H1 (cell line): ENCODE results near the gene STAC. TPM values are rescaled to one million over a fixed set of nuclear protein-coding genes. Genes with fewer than 3 reads are reported as not detected.

Experiments used
- CTCF ChIA-PET: fragments of 300-600 bp; sonication (Branson Sonifier 250); formaldehyde crosslinking; loops from one replicate; lab custom pipeline; 2021; ENCODE audit not compliant: partially characterized antibody; lab: Charles Lee
- POLR2A ChIA-PET: fragments of 300-600 bp; sonication (Branson Sonifier 250); formaldehyde crosslinking; loops from one replicate; lab custom pipeline; 2021; ENCODE audit warnings: inconsistent platforms; ENCODE audit not compliant: partially characterized antibody; lab: Charles Lee
- DNase-seq, 2 experiments: peaks; one replicate each; pipeline versions ENCODE4 v3.0.0 to v3.0.0-alpha.2; 2010 to 2022; ENCODE audit warnings: low spot score in 2 of 2, low read depth in 1 of 2, mixed read lengths in 1 of 2
- FAIRE-seq: peaks from 2 replicates; lab custom pipeline; 2011; peaks lifted over from hg19 to GRCh38; lab: Jason Lieb, UNC
- H2AFZ ChIP-seq: 2 replicates; pipeline ENCODE4 v1.8.1; 2012; ENCODE audit warnings: low read length, inconsistent platforms
- H2AK5ac ChIP-seq: 2 replicates; pipeline ENCODE4 v1.6.1; 2013; ENCODE audit warnings: low read depth, low read length
- H2BK120ac ChIP-seq: replicated peaks from 2 replicates; pipeline ENCODE3; 2013; ENCODE audit warnings: low read depth, low read length, inconsistent platforms
- H2BK12ac ChIP-seq: 2 replicates; pipeline ENCODE4 v1.6.1; 2013; ENCODE audit warnings: low read depth, low read length
- H2BK15ac ChIP-seq: 2 replicates; pipeline ENCODE4 v1.6.1; 2013; ENCODE audit warnings: low read length
- H2BK20ac ChIP-seq: 2 replicates; pipeline ENCODE4 v1.6.1; 2013; ENCODE audit warnings: low read length
- H2BK5ac ChIP-seq: 2 replicates; pipeline ENCODE4 v1.6.1; 2013; ENCODE audit warnings: low read depth, low read length
- H3K14ac ChIP-seq: 2 replicates; pipeline ENCODE4 v1.6.1; 2013; ENCODE audit warnings: inconsistent platforms; ENCODE audit not compliant: insufficient read length
- H3K18ac ChIP-seq: 2 replicates; pipeline ENCODE4 v1.6.1; 2013; ENCODE audit warnings: low read length; ENCODE audit errors: extremely low read depth
- H3K23ac ChIP-seq: 2 replicates; pipeline ENCODE4 v1.6.1; 2013; ENCODE audit warnings: inconsistent platforms; ENCODE audit not compliant: insufficient read length
- H3K23me2 ChIP-seq: 2 replicates; pipeline ENCODE4 v1.6.1; 2013; ENCODE audit warnings: low read depth, low read length
- H3K27ac ChIP-seq: 2 replicates; pipeline ENCODE4 v1.6.1; 2011; ENCODE audit warnings: low read depth, low read length, inconsistent platforms
- H3K27me3 ChIP-seq, 4 experiments: replicated peaks in 1 of 4; 1 replicate in 1 of 4; 2 replicates in 3 of 4; pipeline versions ENCODE4 v1.6.1 to v1.8.1; 2011 to 2013; ENCODE audit warnings: low read length in 3 of 4, mild to moderate bottlenecking in 3 of 4, inconsistent platforms in 2 of 4, mixed read lengths in 2 of 4, moderate library complexity in 1 of 4; ENCODE audit not compliant: control insufficient read depth in 3 of 4, insufficient read depth in 3 of 4; ENCODE audit errors: extremely low read depth in 1 of 4
- H3K36me3 ChIP-seq, 4 experiments: 2 replicates each; pipeline versions ENCODE4 v1.6.1 to v1.8.1; 2011 to 2013; ENCODE audit warnings: mild to moderate bottlenecking in 4 of 4, low read length in 3 of 4, moderate library complexity in 2 of 4, control low read depth in 1 of 4, inconsistent platforms in 1 of 4; ENCODE audit not compliant: insufficient read depth in 4 of 4, control insufficient read depth in 2 of 4
- H3K4ac ChIP-seq: replicated peaks from 2 replicates; pipeline ENCODE3; 2013; ENCODE audit warnings: low read length, low read depth, mixed read lengths, inconsistent platforms; ENCODE audit not compliant: insufficient read length
- H3K4me1 ChIP-seq, 4 experiments: replicated peaks in 1 of 4; 1 replicate in 1 of 4; 2 replicates in 3 of 4; pipeline versions ENCODE4 v1.6.1 to v1.8.1; 2011 to 2013; ENCODE audit warnings: low read length in 3 of 4, inconsistent platforms in 2 of 4, mixed read lengths in 1 of 4; ENCODE audit not compliant: insufficient read depth in 4 of 4, control insufficient read depth in 3 of 4
- H3K4me2 ChIP-seq, 2 experiments: 2 replicates each; pipeline versions ENCODE4 v1.6.1 to v1.8.1; 2011 to 2013; ENCODE audit warnings: low read depth in 2 of 2, low read length in 2 of 2, control low read depth in 1 of 2, inconsistent platforms in 1 of 2, mild to moderate bottlenecking in 1 of 2; ENCODE audit not compliant: insufficient read depth in 1 of 2
- H3K4me3 ChIP-seq, 4 experiments: fragments of 200-600, 300-600 bp in 1 of 4; sonication (generic), shearing (Covaris generic), sonication (Bioruptor Twin) in 1 of 4; 2 replicates each; pipeline versions ENCODE4 v1.5.1 to v1.8.1; 2011 to 2016; ENCODE audit warnings: low read length in 4 of 4, low read depth in 3 of 4, control low read depth in 2 of 4, inconsistent platforms in 2 of 4, mild to moderate bottlenecking in 2 of 4, mixed read lengths in 1 of 4, moderate library complexity in 1 of 4; ENCODE audit not compliant: insufficient read depth in 2 of 4; ENCODE audit errors: extremely low read depth in 1 of 4
- H3K56ac ChIP-seq: replicated peaks from 2 replicates; pipeline ENCODE3; 2013; ENCODE audit warnings: low read depth, mild to moderate bottlenecking, mixed read lengths, low read length, inconsistent platforms; ENCODE audit not compliant: insufficient read length
- H3K79me1 ChIP-seq: 2 replicates; pipeline ENCODE4 v1.6.1; 2013; ENCODE audit warnings: low read depth, low read length, control low read depth
- H3K79me2 ChIP-seq, 2 experiments: 2 replicates each; pipeline versions ENCODE4 v1.6.1 to v1.8.1; 2012 to 2013; ENCODE audit warnings: low read length in 2 of 2, mild to moderate bottlenecking in 2 of 2, inconsistent platforms in 1 of 2; ENCODE audit not compliant: insufficient read depth in 2 of 2, control insufficient read depth in 1 of 2
- H3K9ac ChIP-seq, 4 experiments: replicated peaks in 1 of 4; 1 replicate in 1 of 4; 2 replicates in 3 of 4; pipeline versions ENCODE4 v1.6.1 to v1.8.1; 2011 to 2013; ENCODE audit warnings: low read depth in 3 of 4, low read length in 3 of 4, control low read depth in 2 of 4, mild to moderate bottlenecking in 2 of 4, moderate library complexity in 2 of 4, inconsistent platforms in 1 of 4; ENCODE audit errors: extremely low read depth in 1 of 4
- H3K9me3 ChIP-seq, 2 experiments: 2 replicates each; pipeline versions ENCODE4 v1.6.1 to v1.8.1; 2012 to 2013; ENCODE audit warnings: mild to moderate bottlenecking in 2 of 2, moderate library complexity in 2 of 2, control low read depth in 1 of 2, inconsistent platforms in 1 of 2, low read depth in 1 of 2, low read length in 1 of 2, mixed read lengths in 1 of 2; ENCODE audit not compliant: insufficient read depth in 2 of 2
- H4K20me1 ChIP-seq, 2 experiments: replicated peaks in 1 of 2; 2 replicates each; pipeline versions ENCODE3 to v1.8.1; 2011 to 2013; ENCODE audit warnings: inconsistent platforms in 2 of 2, low read length in 2 of 2, mild to moderate bottlenecking in 1 of 2; ENCODE audit not compliant: insufficient read depth in 2 of 2, control insufficient read depth in 1 of 2
- H4K5ac ChIP-seq: 2 replicates; pipeline ENCODE4 v1.6.1; 2013; ENCODE audit warnings: low read length, low read depth, mixed read lengths, inconsistent platforms; ENCODE audit not compliant: insufficient read length
- H4K8ac ChIP-seq: 2 replicates; pipeline ENCODE4 v1.8.0; 2013; ENCODE audit warnings: mild to moderate bottlenecking, moderate library complexity, low read length, inconsistent platforms; ENCODE audit not compliant: insufficient read depth; ENCODE audit errors: extremely low read depth
- H4K91ac ChIP-seq: replicated peaks from 2 replicates; pipeline ENCODE3; 2013; ENCODE audit warnings: low read length, mixed read lengths, inconsistent platforms; ENCODE audit not compliant: insufficient read length
- BCL11A ChIP-seq, 2 experiments: IDR thresholded peaks; one replicate each; pipeline ENCODE4 v1.6.1; 2011; ENCODE audit warnings: low read depth in 2 of 2, low read length in 2 of 2, mild to moderate bottlenecking in 2 of 2
- CBX8 ChIP-seq: fragments of 300-800, 300-1000 bp; sonication (generic); IDR thresholded peaks from 2 replicates; pipeline ENCODE4 v1.7.1; 2016; ENCODE audit warnings: low read depth, low read length, borderline replicate concordance
- CTCF ChIP-seq, 3 experiments: IDR thresholded peaks; 1 replicate in 2 of 3; 2 replicates in 1 of 3; pipeline versions ENCODE4 v1.5.1 to v1.6.1; 2011; ENCODE audit warnings: low read length in 3 of 3, mild to moderate bottlenecking in 3 of 3, inconsistent platforms in 2 of 3, low read depth in 1 of 3, moderate library complexity in 1 of 3; ENCODE audit not compliant: insufficient read depth in 1 of 3; ENCODE audit errors: control extremely low read depth in 1 of 3
- POLR2A ChIP-seq, 2 experiments: IDR thresholded peaks; 1 replicate in 1 of 2; 2 replicates in 1 of 2; pipeline ENCODE4 v1.6.1; 2011; ENCODE audit warnings: low read depth in 2 of 2, low read length in 2 of 2, mild to moderate bottlenecking in 2 of 2; ENCODE audit errors: control extremely low read depth in 1 of 2
- RAD21 ChIP-seq, 2 experiments: IDR thresholded peaks in 1 of 2; conservative IDR thresholded peaks in 1 of 2; 2 replicates each; pipeline ENCODE4 v1.6.1; 2011; ENCODE audit warnings: low read depth in 2 of 2, low read length in 2 of 2, improper control_type of control experiment in 1 of 2, inconsistent platforms in 1 of 2, mild to moderate bottlenecking in 1 of 2, moderate library complexity in 1 of 2
- RBBP5 ChIP-seq: IDR thresholded peaks from 2 replicates; pipeline ENCODE4 v1.7.1; 2012; ENCODE audit warnings: low read depth, mild to moderate bottlenecking, inconsistent platforms, low read length, moderate library complexity, borderline replicate concordance
- SIN3A ChIP-seq, 2 experiments: IDR thresholded peaks in 1 of 2; conservative IDR thresholded peaks in 1 of 2; 2 replicates each; pipeline ENCODE4 v1.6.1; 2011 to 2012; ENCODE audit warnings: low read length in 2 of 2, improper control_type of control experiment in 1 of 2, low read depth in 1 of 2, mild to moderate bottlenecking in 1 of 2
- SIRT6 ChIP-seq: IDR thresholded peaks from one replicate; pipeline ENCODE4 v1.7.1; 2012; ENCODE audit warnings: low read length, inconsistent platforms
- SP1 ChIP-seq: IDR thresholded peaks from 2 replicates; pipeline ENCODE4 v1.6.1; 2011; ENCODE audit warnings: low read depth, low read length
- SP4 ChIP-seq: IDR thresholded peaks from 2 replicates; pipeline ENCODE4 v1.6.1; 2012; ENCODE audit warnings: low read length, inconsistent platforms
- TCF12 ChIP-seq: IDR thresholded peaks from 2 replicates; pipeline ENCODE4 v1.6.1; 2011; ENCODE audit warnings: low read depth, mild to moderate bottlenecking, low read length
- WGBS, 2 experiments: shearing (Covaris generic) in 1 of 2; methylation state at CpG; one replicate each; pipeline versions ENCODE4 v1.1.6 to v1.1.7; 2013 to 2015; ENCODE audit warnings: low lambda C conversion rate in 2 of 2, mixed read lengths in 2 of 2, inconsistent platforms in 1 of 2, low coverage in 1 of 2, missing lambda C conversion rate in 1 of 2; ENCODE audit not compliant: insufficient replicate concordance in 2 of 2, insufficient coverage in 1 of 2, insufficient read length in 1 of 2; ENCODE audit errors: extremely low coverage in 1 of 2, missing lambda C conversion rate in 1 of 2; 5-methylcytosine and 5-hydroxymethylcytosine counted together
- polyA plus RNA-seq, 7 experiments: library from polyadenylated mRNA; depleted of rRNA in 3 of 7; stranded (reverse) in 5 of 7; unstranded in 2 of 7; fragments of >200 nt in 5 of 7; fragments of 200-250 nt in 2 of 7; gene quantifications; 1 replicate in 5 of 7; 2 replicates in 1 of 7; 4 replicates in 1 of 7; pipeline versions ENCODE4 v1.2.1 to v1.2.3, GENCODE V29; 2011 to 2013; ENCODE audit warnings: missing spikeins in 2 of 7, mixed read lengths in 2 of 7
- total RNA-seq: library from RNA; stranded (reverse); fragmentation: NEBNext Ultra II Directional; extraction: Animal tissue kit (Norgen Biotek cat#: 25700); gene quantifications from 2 replicates; pipeline ENCODE4 v1.2.1, GENCODE V29; 2021

The STAC gene
- total and polyA plus RNA-seq, 2 of the 8 experiments (the other 6 are each of a cell fraction or from before 2014, with no cell fraction given) = 8.0 to 18.1 TPM

- Histone ChIP-seq H2BK12ac (no peak overlapping the region), H4K91ac (no peak overlapping the region), H3K56ac (no peak overlapping the region), H2BK5ac (no peak overlapping the region), H3K79me2 (no peaks in the 10 kb centered on the region), H3K9me3 (no peaks in the 10 kb centered on the region), H3K36me3 (no peaks in the 10 kb centered on the region), H3K9ac (no peak overlapping the region), H2BK20ac (no peak overlapping the region), H2BK120ac (no peak overlapping the region), H4K20me1 (no peaks in the 10 kb centered on the region), H3K4me1 (peaks cover 2 to 4% (median 3%) of the 10 kb centered on the region in 4 experiments; a peak in 5 of 7 replicates), H2AK5ac (no peak overlapping the region), H2BK15ac (no peak overlapping the region), H3K4me3 (no peak overlapping the region), H3K18ac (no peak overlapping the region), H3K27me3 (no peaks in the 10 kb centered on the region), H3K4ac (no peak overlapping the region), H3K14ac (no peak overlapping the region), H2AFZ (no peak overlapping the region), H4K8ac (no peak overlapping the region), H3K23me2 (no peaks in the 10 kb centered on the region), H3K27ac (no peak overlapping the region), H3K79me1 (no peaks in the 10 kb centered on the region), H3K4me2 (no peak overlapping the region), H4K5ac (no peak overlapping the region), H3K23ac (no peak overlapping the region)
- DNase-seq (no peak), FAIRE-seq (no peak)
- WGBS, 2 experiments = 96% methylated on average over 3 of the region's 3 CpGs; no CpG with 5 or more reads in 1 of the 2 experiments
- POLR2A ChIA-PET = no interaction called here
- CTCF ChIA-PET = interaction anchor here (0.6 to 1.2 kb wide), 2 partner anchors 116 to 172 kb away, joined by 3 to 6 read pairs; no protein-coding TSS in a partner anchor
- TF ChIP-seq BCL11A (IDR thresholded peaks at IDR 0.05; ENCODE audit: low read depth in 2 of 2, low read length in 2 of 2) = no peak
- no peak for TF ChIP-seq RAD21 (IDR thresholded peaks at IDR 0.05 in 1 of 2, conservative IDR thresholded peaks at IDR 0.05 in 1 of 2; ENCODE audit: low read depth in 2 of 2, low read length in 2 of 2)
- TF ChIP-seq SIRT6 = no peak
- no peak for TF ChIP-seq SIN3A (conservative IDR thresholded peaks at IDR 0.05 in 1 of 2, IDR thresholded peaks at IDR 0.05 in 1 of 2; ENCODE audit: low read depth in 1 of 2, low read length in 2 of 2)
- no peak for TF ChIP-seq RBBP5
- no peak for TF ChIP-seq CTCF (IDR thresholded peaks at IDR 0.05; ENCODE audit: control extremely low read depth in 1 of 3, insufficient read depth in 1 of 3, low read depth in 1 of 3, low read length in 3 of 3)
- no peak for TF ChIP-seq POLR2A (IDR thresholded peaks at IDR 0.05; ENCODE audit: control extremely low read depth in 1 of 2, low read depth in 2 of 2, low read length in 2 of 2)
- no peak for TF ChIP-seq TCF12
- no peak for TF ChIP-seq SP1
- no peak for TF ChIP-seq CBX8
- TF ChIP-seq SP4 = no peak
Measured at GRCh38 chr3:36367912-36368573, 12.3 kb upstream of the STAC start.
